Measurements from ENCODE around the gene PLEKHF1. TPM values are rescaled to one million over a fixed set of nuclear protein-coding genes. Genes with fewer than 3 reads are reported as not detected.

The PLEKHF1 gene
- total and polyA plus RNA-seq, 2 donors (not counting 1 experiment from before 2014, with no cell fraction given) = 5.5 to 9.8 TPM

DNA sequence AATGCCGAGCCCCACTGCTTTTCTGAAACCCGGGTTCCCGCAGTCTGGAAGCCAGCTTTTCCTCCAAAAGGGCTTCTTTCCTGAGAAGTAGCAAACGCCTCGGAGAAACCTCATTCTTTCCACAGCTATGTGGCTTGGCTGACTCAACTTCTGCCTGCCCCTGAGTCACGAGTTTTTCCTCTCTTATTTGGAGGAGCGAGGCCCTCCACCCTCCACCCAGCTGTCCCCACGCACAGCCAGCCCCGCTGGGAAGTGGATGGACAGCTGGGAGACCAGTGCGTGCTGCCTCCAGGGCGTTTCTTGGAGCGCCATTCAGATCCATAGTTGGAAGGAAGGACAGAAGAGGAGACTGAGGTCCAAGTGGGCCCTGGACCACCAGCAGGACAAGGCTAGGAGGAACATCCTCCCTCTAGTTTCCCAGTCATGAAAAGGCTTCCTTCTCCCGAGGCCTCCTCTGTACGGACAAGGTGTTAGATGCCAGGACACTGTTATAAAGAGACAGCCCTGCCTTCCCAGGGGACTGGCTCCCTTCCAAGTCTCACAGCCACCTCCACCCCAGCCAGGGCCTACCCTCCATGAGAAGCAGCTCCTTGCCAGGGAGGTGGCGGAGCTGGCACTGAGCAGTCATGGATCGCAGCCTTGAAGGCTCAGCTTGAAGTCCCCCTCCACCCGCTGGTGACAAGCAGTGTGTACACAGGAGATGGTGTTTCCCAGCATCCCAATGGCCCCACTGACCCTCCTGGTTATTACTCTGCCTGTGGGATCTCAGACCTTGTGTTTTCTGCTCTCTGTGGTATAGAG, 2.5 kb upstream of the PLEKHF1 start:
- peaks cover 24% of the 10 kb centered on the region for H3K79me2 ChIP-seq (ENCODE audit: control insufficient read depth, insufficient read depth, low read length)
- H3K27ac Mint-ChIP-seq = no peak overlapping the region

More for the DNA sequence above, 2.5 kb upstream of the PLEKHF1 start:
- Mint-ChIP-seq H3K4me1 (peaks cover 22% of the 10 kb centered on the region), H3K9me3 (ENCODE audit: insufficient read depth) (no peaks in the 10 kb centered on the region), H3K4me3 (no peak overlapping the region), H3K27me3 (no peaks in the 10 kb centered on the region)
- peaks cover 0 to 1% (median 0%) of the 10 kb centered on the region in 3 donors for H3K9me3 ChIP-seq (ENCODE audit: control extremely low read depth in 1 of 3, control insufficient read depth in 2 of 3, insufficient read depth in 1 of 3, low read length in 2 of 3)
- H2AFZ ChIP-seq (ENCODE audit: insufficient read depth, low read depth, low read length, poor library complexity, severe bottlenecking) = no peak overlapping the region
- peaks cover 27 to 30% of the 10 kb centered on the region in 2 donors for H3K4me1 ChIP-seq (ENCODE audit: control insufficient read depth in 2 of 2, insufficient read depth in 2 of 2, low read length in 2 of 2)
- WGBS (ENCODE audit: insufficient coverage) = 89% methylated on average over 8 of the region's 17 CpGs
- no peak overlapping the region for H3K4me2 ChIP-seq (replicated peaks; ENCODE audit: low read depth, low read length, poor library complexity, severe bottlenecking)
- no peak overlapping the region for H3K27ac ChIP-seq (ENCODE audit: low read length in 2 of 2)
- no peaks in the 10 kb centered on the region for H3K36me3 ChIP-seq (replicated peaks in 1 of 2; ENCODE audit: control extremely low read depth in 1 of 2, control insufficient read depth in 1 of 2, extremely low read depth in 1 of 2, insufficient read depth in 2 of 2, low read length in 1 of 2)
- no peaks in the 10 kb centered on the region for H3K27me3 ChIP-seq (replicated peaks in 1 of 4; ENCODE audit: control extremely low read depth in 1 of 4, control insufficient read depth in 3 of 4, insufficient read depth in 4 of 4, low read length in 3 of 4)
- no peaks in the 10 kb centered on the region for H4K20me1 ChIP-seq (ENCODE audit: control insufficient read depth, insufficient read depth, low read length, poor library complexity, severe bottlenecking)
- no peak overlapping the region for H3K4me3 ChIP-seq (ENCODE audit: control extremely low read depth in 1 of 5, extremely low read depth in 1 of 5, insufficient read depth in 1 of 5, low read depth in 2 of 5, low read length in 4 of 5)
- intact Hi-C loops (cut with micrococcal nuclease) = loop anchor here (10.0 kb wide), 1 partner anchor 152 kb away; the partner anchor contains the start of gene CCNE1
- no peak for DNase-seq
- TF ChIP-seq, protein P1, sequence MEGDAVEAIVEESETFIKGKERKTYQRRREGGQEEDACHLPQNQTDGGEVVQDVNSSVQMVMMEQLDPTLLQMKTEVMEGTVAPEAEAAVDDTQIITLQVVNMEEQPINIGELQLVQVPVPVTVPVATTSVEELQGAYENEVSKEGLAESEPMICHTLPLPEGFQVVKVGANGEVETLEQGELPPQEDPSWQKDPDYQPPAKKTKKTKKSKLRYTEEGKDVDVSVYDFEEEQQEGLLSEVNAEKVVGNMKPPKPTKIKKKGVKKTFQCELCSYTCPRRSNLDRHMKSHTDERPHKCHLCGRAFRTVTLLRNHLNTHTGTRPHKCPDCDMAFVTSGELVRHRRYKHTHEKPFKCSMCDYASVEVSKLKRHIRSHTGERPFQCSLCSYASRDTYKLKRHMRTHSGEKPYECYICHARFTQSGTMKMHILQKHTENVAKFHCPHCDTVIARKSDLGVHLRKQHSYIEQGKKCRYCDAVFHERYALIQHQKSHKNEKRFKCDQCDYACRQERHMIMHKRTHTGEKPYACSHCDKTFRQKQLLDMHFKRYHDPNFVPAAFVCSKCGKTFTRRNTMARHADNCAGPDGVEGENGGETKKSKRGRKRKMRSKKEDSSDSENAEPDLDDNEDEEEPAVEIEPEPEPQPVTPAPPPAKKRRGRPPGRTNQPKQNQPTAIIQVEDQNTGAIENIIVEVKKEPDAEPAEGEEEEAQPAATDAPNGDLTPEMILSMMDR (IDR thresholded peaks at IDR 0.05) = no peak
- no peak for TF ChIP-seq EZH2 (IDR thresholded peaks at IDR 0.05; ENCODE audit: borderline replicate concordance, insufficient read depth, low read depth, low read length, poor library complexity, severe bottlenecking)
- H3K9ac ChIP-seq (ENCODE audit: low read length) = no peak overlapping the region
- ChIA-PET CTCF (interaction anchor here (1.4 to 10.1 kb wide), 4 partner anchors 10 to 54 kb away, joined by 4 to 116 read pairs (median 10); partner anchors contain the start of gene POP4), POLR2A (no interaction called here)
- no peak for ATAC-seq (ENCODE audit: low read depth)
